Measurements from ENCODE around the gene MYL7.

DNA sequence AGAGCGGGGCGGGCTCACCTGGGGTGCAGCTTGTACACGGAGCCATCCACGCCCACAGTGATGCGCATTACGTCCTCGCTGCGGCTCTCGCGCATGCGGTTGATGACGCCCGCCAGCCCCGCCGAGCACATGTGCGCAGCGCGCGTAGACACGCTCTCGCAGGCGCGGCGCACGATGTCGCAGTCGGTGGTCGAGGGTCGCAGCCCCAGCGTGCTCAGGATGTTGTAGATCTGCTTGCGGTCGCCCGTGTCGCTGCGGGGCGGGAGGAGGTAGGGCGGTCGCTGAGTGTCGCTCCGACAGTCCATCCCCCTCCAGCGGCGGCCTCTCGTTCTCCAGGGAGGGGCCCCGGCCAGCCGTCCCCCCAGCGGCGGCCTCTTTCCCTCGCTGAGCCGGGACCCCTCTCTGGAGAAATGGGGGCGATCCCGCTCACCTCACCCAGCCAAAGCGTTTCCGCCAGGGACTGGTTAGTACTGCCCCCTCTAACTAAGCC is 4.4 kb upstream of the MYL7 start:
- TF ChIP-seq, protein P1, sequence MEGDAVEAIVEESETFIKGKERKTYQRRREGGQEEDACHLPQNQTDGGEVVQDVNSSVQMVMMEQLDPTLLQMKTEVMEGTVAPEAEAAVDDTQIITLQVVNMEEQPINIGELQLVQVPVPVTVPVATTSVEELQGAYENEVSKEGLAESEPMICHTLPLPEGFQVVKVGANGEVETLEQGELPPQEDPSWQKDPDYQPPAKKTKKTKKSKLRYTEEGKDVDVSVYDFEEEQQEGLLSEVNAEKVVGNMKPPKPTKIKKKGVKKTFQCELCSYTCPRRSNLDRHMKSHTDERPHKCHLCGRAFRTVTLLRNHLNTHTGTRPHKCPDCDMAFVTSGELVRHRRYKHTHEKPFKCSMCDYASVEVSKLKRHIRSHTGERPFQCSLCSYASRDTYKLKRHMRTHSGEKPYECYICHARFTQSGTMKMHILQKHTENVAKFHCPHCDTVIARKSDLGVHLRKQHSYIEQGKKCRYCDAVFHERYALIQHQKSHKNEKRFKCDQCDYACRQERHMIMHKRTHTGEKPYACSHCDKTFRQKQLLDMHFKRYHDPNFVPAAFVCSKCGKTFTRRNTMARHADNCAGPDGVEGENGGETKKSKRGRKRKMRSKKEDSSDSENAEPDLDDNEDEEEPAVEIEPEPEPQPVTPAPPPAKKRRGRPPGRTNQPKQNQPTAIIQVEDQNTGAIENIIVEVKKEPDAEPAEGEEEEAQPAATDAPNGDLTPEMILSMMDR (IDR thresholded peaks at IDR 0.05): no peak
- no peak for TF ChIP-seq POLR2A (IDR thresholded peaks at IDR 0.05)

Measured in esophagus squamous epithelium (tissue), 4 donors.